ENCODE measurements around the gene SFT2D3. TPM values are rescaled to one million over a fixed set of nuclear protein-coding genes. Genes with fewer than 3 reads are reported as not detected.

The SFT2D3 gene
- total and polyA plus RNA-seq, 9 of the 15 experiments (the other 6 are each of a cell fraction or from before 2014, with no cell fraction given): 7.5 to 9.9 (median 8.9) TPM; not detected in 2

DNA sequence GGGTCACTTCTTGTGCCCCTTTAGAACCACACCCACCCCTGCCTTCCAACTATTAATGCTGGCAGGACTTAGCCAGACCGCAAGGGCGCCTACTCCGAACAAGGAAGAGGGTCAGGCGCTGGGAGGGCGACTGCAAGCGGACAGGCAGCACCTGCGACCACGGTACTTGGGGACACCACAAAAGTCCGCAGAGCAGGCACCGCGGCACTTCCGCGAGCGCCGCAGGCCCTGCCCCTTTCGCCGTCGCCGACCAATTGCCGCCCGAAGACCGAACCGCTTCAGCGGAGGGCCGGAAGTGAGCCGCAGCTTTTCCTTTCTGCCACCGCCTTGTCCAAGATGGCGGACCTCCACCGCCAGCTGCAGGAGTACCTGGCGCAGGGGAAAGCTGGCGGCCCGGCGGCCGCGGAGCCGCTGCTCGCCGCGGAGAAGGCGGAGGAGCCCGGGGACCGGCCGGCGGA is at the start of gene SFT2D3 (continued):
- no peak for TF ChIP-seq ZNF778 (CRISPR knock-in tag; IDR thresholded peaks at IDR 0.05)
- peak; percentile 69 for TF ChIP-seq CREM (IDR thresholded peaks at IDR 0.05; ENCODE audit: low read depth)
- TF ChIP-seq, protein P1, sequence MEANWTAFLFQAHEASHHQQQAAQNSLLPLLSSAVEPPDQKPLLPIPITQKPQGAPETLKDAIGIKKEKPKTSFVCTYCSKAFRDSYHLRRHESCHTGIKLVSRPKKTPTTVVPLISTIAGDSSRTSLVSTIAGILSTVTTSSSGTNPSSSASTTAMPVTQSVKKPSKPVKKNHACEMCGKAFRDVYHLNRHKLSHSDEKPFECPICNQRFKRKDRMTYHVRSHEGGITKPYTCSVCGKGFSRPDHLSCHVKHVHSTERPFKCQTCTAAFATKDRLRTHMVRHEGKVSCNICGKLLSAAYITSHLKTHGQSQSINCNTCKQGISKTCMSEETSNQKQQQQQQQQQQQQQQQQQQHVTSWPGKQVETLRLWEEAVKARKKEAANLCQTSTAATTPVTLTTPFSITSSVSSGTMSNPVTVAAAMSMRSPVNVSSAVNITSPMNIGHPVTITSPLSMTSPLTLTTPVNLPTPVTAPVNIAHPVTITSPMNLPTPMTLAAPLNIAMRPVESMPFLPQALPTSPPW (CRISPR knock-in tag; IDR thresholded peaks at IDR 0.05): no peak
- TF ChIP-seq GTF2F1 (IDR thresholded peaks at IDR 0.05; ENCODE audit: low read depth, low read length): no peak
- TF ChIP-seq SAP30 (IDR thresholded peaks at IDR 0.05; ENCODE audit: borderline replicate concordance, insufficient read depth, low read depth, low read length, poor library complexity, severe bottlenecking): no peak
- no peak for TF ChIP-seq TCF7 (IDR thresholded peaks at IDR 0.05; ENCODE audit: borderline replicate concordance)
- TF ChIP-seq GATA2 (CRISPR knock-in tag; IDR thresholded peaks at IDR 0.05): no peak
- no peak for TF ChIP-seq ZNF134 (CRISPR knock-in tag; conservative IDR thresholded peaks at IDR 0.05)
- TF ChIP-seq RBM15 (IDR thresholded peaks at IDR 0.05; ENCODE audit: insufficient read depth, low read length): no peak
- no peak for TF ChIP-seq SIX5 (IDR thresholded peaks at IDR 0.05; ENCODE audit: borderline replicate concordance in 1 of 2, insufficient read depth in 1 of 2, low read depth in 1 of 2, low read length in 2 of 2)
- TF ChIP-seq, protein P2, sequence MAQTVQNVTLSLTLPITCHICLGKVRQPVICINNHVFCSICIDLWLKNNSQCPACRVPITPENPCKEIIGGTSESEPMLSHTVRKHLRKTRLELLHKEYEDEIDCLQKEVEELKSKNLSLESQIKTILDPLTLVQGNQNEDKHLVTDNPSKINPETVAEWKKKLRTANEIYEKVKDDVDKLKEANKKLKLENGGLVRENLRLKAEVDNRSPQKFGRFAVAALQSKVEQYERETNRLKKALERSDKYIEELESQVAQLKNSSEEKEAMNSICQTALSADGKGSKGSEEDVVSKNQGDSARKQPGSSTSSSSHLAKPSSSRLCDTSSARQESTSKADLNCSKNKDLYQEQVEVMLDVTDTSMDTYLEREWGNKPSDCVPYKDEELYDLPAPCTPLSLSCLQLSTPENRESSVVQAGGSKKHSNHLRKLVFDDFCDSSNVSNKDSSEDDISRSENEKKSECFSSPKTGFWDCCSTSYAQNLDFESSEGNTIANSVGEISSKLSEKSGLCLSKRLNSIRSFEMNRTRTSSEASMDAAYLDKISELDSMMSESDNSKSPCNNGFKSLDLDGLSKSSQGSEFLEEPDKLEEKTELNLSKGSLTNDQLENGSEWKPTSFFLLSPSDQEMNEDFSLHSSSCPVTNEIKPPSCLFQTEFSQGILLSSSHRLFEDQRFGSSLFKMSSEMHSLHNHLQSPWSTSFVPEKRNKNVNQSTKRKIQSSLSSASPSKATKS (CRISPR knock-in tag; IDR thresholded peaks at IDR 0.05): no peak
- no peak for TF ChIP-seq TCF7L2 (IDR thresholded peaks at IDR 0.05; ENCODE audit: low read depth, low read length)
- TF ChIP-seq KLF16 (IDR thresholded peaks at IDR 0.05): no peak
- TF ChIP-seq STAT5A (IDR thresholded peaks at IDR 0.05; ENCODE audit: borderline replicate concordance, low read length): no peak
- no peak for TF ChIP-seq ZBTB8A (IDR thresholded peaks at IDR 0.05; ENCODE audit: partially characterized antibody)

Data from K562 (cell line).